SIG-M5 treated with dmso at 0.1 percent for 504 hours (cell line): Measurements from ENCODE around the gene PXK.
A peak's percentile ranks its signal among the peaks of the same experiment; 100 is the strongest.
"Not testable (repeated sequence)": the region's sequence is repeated elsewhere in the genome, so short reads cannot be mapped to it uniquely, and the experiment has no call there.

Source experiments
- DNase-seq: peaks from one replicate; lab custom pipeline; 2025; ENCODE audit not compliant: unreplicated experiment; lab: John Stamatoyannopoulos, UW

The PXK gene

GRCh38 chr3:58323529-58324390 lies 8.9 kb upstream of the PXK start:
- no peak for DNase-seq

GRCh38 chr3:58324391-58325390 lies 8.0 kb upstream of the PXK start:
- DNase-seq, result no peak

GRCh38 chr3:58325525-58325992 lies 7.1 kb upstream of the PXK start:
- no peak for DNase-seq

- DNase-seq, result no peak
Observed at GRCh38 chr3:58326267-58326900, 6.3 kb upstream of the PXK start.

GRCh38 chr3:58329150-58329921 lies 3.4 kb upstream of the PXK start:
- no peak for DNase-seq

- no peak for DNase-seq
Observed at GRCh38 chr3:58329922-58330413, 2.7 kb upstream of the PXK start.

GRCh38 chr3:58331593-58332152 lies 1.0 kb upstream of the PXK start:
- DNase-seq, result no peak

- peak; percentile 30 for DNase-seq
Observed at GRCh38 chr3:58333206-58334012, 717 bp downstream of the PXK start.

GRCh38 chr3:58334013-58334321 lies 1.3 kb downstream of the PXK start:
- no peak for DNase-seq

GRCh38 chr3:58334506-58334884 lies 1.8 kb downstream of the PXK start:
- DNase-seq, result no peak

GRCh38 chr3:58335652-58335947 lies 2.9 kb downstream of the PXK start:
- DNase-seq, result peak; percentile 86

GRCh38 chr3:58336135-58336882 lies 3.6 kb downstream of the PXK start:
- no peak for DNase-seq

GRCh38 chr3:58337190-58337589 lies 4.5 kb downstream of the PXK start:
- no peak for DNase-seq

GRCh38 chr3:58339146-58339545 lies 6.5 kb downstream of the PXK start:
- DNase-seq, result not testable (repeated sequence)

- peak; percentile 42 for DNase-seq
Observed at GRCh38 chr3:58340594-58341244, 8.0 kb downstream of the PXK start.

- no peak for DNase-seq
Observed at GRCh38 chr3:58341376-58341775, 8.7 kb downstream of the PXK start.

- no peak for DNase-seq
Observed at GRCh38 chr3:58342676-58343075, 10.0 kb downstream of the PXK start.

- no peak for DNase-seq
Observed at GRCh38 chr3:58345457-58345856, 12.8 kb downstream of the PXK start.
